ENCODE data around the gene IL7R. TPM values are rescaled to one million over a fixed set of nuclear protein-coding genes. Genes with fewer than 3 reads are reported as not detected.

The IL7R gene
- total and polyA plus RNA-seq, 7 donors: 0.21 to 1.9 (median 1.0) TPM

DNA sequence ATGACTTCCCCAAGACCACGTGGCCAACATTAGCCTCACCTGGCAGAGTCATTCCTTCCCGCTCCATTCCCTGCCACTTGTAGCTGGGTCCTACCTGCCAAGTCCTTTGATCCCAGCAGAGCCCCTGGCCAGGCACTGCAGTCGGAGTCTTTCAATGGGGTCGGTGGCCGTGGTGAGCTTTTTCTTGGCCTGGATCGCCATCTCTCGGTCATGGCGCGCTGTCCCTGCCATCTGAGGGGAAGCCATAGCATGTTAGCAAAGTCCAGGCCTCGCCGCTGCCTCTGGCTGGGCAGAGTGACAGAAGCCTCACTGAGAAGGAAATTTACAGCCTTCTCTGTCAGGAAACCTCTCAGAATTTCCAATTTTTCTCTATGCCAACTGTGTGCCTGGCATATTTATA lies 64.2 kb downstream of the IL7R start:
- no peaks in the 10 kb centered on the region for H3K9me3 ChIP-seq
- TF ChIP-seq, protein P1, sequence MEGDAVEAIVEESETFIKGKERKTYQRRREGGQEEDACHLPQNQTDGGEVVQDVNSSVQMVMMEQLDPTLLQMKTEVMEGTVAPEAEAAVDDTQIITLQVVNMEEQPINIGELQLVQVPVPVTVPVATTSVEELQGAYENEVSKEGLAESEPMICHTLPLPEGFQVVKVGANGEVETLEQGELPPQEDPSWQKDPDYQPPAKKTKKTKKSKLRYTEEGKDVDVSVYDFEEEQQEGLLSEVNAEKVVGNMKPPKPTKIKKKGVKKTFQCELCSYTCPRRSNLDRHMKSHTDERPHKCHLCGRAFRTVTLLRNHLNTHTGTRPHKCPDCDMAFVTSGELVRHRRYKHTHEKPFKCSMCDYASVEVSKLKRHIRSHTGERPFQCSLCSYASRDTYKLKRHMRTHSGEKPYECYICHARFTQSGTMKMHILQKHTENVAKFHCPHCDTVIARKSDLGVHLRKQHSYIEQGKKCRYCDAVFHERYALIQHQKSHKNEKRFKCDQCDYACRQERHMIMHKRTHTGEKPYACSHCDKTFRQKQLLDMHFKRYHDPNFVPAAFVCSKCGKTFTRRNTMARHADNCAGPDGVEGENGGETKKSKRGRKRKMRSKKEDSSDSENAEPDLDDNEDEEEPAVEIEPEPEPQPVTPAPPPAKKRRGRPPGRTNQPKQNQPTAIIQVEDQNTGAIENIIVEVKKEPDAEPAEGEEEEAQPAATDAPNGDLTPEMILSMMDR (IDR thresholded peaks at IDR 0.05): no peak
- intact Hi-C loops (cut with DNase I): loop anchor here (2.0 to 10.0 kb wide), 2 partner anchors 306 to 830 kb away; partner anchors contain the start of gene SPEF2 (in 1 of the 2)
- no peaks in the 10 kb centered on the region for H3K36me3 ChIP-seq (ENCODE audit: insufficient read depth in 1 of 2, low read depth in 1 of 2)
- no peak for ATAC-seq
- WGBS, 3 donors: 59 to 63% (median 60%) methylated on average over 11 of the region's 11 CpGs
- H3K27me3 ChIP-seq (ENCODE audit: insufficient read depth in 3 of 3, low read length in 2 of 3): peaks cover 0 to 33% (median 5%) of the 10 kb centered on the region in 3 donors
- DNase-seq: no peak
- H3K4me1 ChIP-seq: no peaks in the 10 kb centered on the region
- no peak overlapping the region for H3K27ac ChIP-seq
- H3K4me3 ChIP-seq: no peak overlapping the region

DNA sequence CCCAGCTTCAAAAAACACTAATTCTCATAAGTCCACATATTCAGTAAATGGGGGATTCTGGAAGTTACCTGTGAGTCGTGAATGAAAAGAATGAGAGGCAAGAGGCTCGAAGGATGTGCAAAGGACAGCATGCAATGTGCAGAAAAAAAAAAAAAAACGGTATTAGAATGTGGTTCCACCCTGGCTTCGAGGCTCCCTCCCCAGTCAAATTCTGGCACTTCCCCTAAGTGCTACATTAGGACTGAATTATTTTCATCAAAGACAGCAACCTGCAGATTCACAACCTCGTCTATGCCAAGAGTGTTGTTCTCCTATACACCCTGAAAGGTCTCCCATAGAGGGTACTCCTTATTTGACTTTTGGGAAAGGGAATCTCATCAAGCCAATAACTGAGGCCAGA lies 65.2 kb downstream of the IL7R start:
- no peaks in the 10 kb centered on the region for H3K9me3 ChIP-seq
- WGBS, 3 donors: 62 to 76% (median 74%) methylated on average over 5 of the region's 5 CpGs
- peaks cover 0 to 33% (median 5%) of the 10 kb centered on the region in 3 donors for H3K27me3 ChIP-seq (ENCODE audit: insufficient read depth in 3 of 3, low read length in 2 of 3)
- no peak overlapping the region for H3K4me3 ChIP-seq
- ATAC-seq: no peak
- H3K4me1 ChIP-seq: no peaks in the 10 kb centered on the region
- no peaks in the 10 kb centered on the region for H3K36me3 ChIP-seq (ENCODE audit: insufficient read depth in 1 of 2, low read depth in 1 of 2)
- intact Hi-C loops (cut with DNase I): loop anchor here (2.0 to 10.0 kb wide), 2 partner anchors 307 to 831 kb away; partner anchors contain the start of gene SPEF2 (in 1 of the 2)
- DNase-seq: no peak
- no peak overlapping the region for H3K27ac ChIP-seq
- TF ChIP-seq, protein P1 (IDR thresholded peaks at IDR 0.05): no peak

DNA sequence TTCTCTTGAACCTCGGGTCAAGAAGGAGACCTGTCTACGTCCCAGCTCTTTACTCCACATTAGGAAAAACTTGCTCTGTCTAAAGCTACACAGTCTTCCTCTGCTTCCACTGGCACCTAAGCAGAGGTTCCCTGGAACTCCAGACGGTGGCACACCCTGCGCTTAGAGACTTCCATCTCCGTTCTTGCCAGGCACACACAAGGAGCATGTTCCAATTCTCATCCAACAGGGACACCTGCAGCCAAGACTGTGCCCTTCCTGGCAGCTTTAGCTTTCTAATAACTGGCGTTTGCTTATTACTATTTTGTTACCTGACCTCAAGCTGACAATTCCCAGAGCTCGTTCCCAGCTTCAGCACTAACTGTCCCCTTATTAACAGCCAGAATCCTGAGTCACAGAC lies 65.8 kb downstream of the IL7R start:
- no peak for ATAC-seq
- TF ChIP-seq, protein P1 (IDR thresholded peaks at IDR 0.05): no peak
- Histone ChIP-seq H3K9me3 (no peaks in the 10 kb centered on the region), H3K36me3 (ENCODE audit: insufficient read depth in 1 of 2, low read depth in 1 of 2) (no peaks in the 10 kb centered on the region), H3K4me3 (no peak overlapping the region), H3K27me3 (ENCODE audit: insufficient read depth in 3 of 3, low read length in 2 of 3) (peaks cover 0 to 33% (median 6%) of the 10 kb centered on the region in 3 donors), H3K27ac (no peak overlapping the region), H3K4me1 (no peaks in the 10 kb centered on the region)
- intact Hi-C loops (cut with DNase I): loop anchor here in 1 of 2 donors (10.0 kb wide), 1 partner anchor 308 kb away; the partner anchor contains the start of gene SPEF2
- no peak for DNase-seq
- 59 to 70% (median 62%) methylated on average over 7 of the region's 7 CpGs for WGBS, 3 donors

DNA sequence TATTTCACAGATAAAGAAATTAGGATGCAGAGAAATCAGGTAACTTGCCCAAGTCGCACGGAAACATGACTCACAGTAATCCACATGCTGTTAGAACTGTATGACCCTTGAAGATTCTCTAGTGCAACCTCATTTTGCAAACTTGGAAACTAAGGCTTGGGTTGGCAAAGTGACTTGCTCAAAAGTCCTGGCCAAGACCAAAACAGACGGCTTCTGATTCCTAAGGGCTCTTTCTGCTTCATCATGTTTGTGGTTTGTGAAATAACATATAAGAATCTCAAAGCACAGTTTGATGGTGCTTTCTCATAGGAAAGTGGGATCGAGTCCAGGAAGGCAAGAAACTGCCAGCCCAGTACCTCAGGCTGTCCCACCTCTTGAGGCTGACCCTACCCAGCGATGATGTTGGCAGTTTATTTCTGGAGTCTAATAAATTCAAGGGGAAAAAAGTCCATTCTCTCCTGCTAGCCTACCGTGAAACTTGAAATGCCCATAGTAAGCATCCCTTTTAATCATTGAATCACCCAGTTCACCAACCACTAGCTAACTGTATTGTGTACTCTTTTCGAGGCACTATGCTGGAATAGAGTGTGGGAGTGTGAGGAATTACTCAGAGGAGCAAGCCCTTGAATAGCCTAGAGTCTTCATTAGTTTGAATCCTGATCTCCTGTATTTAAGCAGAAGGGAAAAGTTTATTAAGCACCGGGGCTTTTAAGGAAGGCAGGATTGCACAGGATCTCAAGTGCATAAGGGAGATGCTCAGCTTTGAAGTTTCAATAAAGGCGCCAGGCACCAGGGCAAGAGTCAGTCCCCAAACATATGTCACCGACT lies 67.6 kb downstream of the IL7R start:
- TF ChIP-seq, protein P1 (IDR thresholded peaks at IDR 0.05): no peak

More for the DNA sequence above, 67.6 kb downstream of the IL7R start:
- H3K4me1 ChIP-seq: no peaks in the 10 kb centered on the region
- ATAC-seq (no peak), DNase-seq (no peak)
- peaks cover 0 to 33% (median 6%) of the 10 kb centered on the region in 3 donors for H3K27me3 ChIP-seq (ENCODE audit: insufficient read depth in 3 of 3, low read length in 2 of 3)
- no peaks in the 10 kb centered on the region for H3K9me3 ChIP-seq
- 43 to 50% (median 45%) methylated on average over 10 of the region's 10 CpGs for WGBS, 3 donors
- intact Hi-C loops (cut with DNase I): loop anchor here in 1 of 2 donors (10.0 kb wide), 1 partner anchor 310 kb away; the partner anchor contains the start of gene SPEF2
- H3K4me3 ChIP-seq: no peak overlapping the region
- no peaks in the 10 kb centered on the region for H3K36me3 ChIP-seq (ENCODE audit: insufficient read depth in 1 of 2, low read depth in 1 of 2)
- no peak overlapping the region for H3K27ac ChIP-seq
